Panc1 (cell line): Measurements from ENCODE around the gene IL13. TPM values are rescaled to one million over a fixed set of nuclear protein-coding genes. Genes with fewer than 3 reads are reported as not detected.

ENCODE experiments used
- ATAC-seq: fragments of 200-7000 bp; cut with Tn5 transposase; 2 replicates; pipeline ENCODE4 v1.9.1; 2020; ENCODE audit warnings: mild to moderate bottlenecking, moderate library complexity
- BruUV-seq: library from RNA; stranded (reverse); fragments of 400-500 nt; replicated peaks from 2 replicates; lab custom pipeline; 2021; lab: Mats Ljungman, UMichigan
- CTCF ChIA-PET: fragments of 300-600 bp; sonication (Branson Sonifier 250); formaldehyde crosslinking; loops from one replicate; lab custom pipeline; 2022; ENCODE audit warnings: antibody characterized with exemption; lab: Charles Lee
- POLR2A ChIA-PET: fragments of 300-600 bp; sonication (Branson Sonifier 250); formaldehyde crosslinking; loops from one replicate; lab custom pipeline; 2022; ENCODE audit warnings: antibody characterized with exemption; lab: Charles Lee
- DNase-seq: peaks from one replicate; pipeline ENCODE4 v3.0.0-alpha.2; 2010; ENCODE audit warnings: low read depth, low spot score
- H3K27ac ChIP-seq: 2 replicates; pipeline ENCODE4 v1.5.1; 2011; ENCODE audit warnings: mild to moderate bottlenecking, low read length, inconsistent platforms
- H3K27me3 ChIP-seq: fragments of 200-500 bp; sonication (Bioruptor generic); 2 replicates; pipeline ENCODE4 v1.6.0; 2014; ENCODE audit warnings: low read length, inconsistent platforms; ENCODE audit not compliant: control insufficient read depth, insufficient read depth
- H3K36me3 ChIP-seq: fragments of 200-500 bp; sonication (Bioruptor generic); 2 replicates; pipeline ENCODE4 v1.5.1; 2014; ENCODE audit warnings: inconsistent platforms, mild to moderate bottlenecking, low read length, moderate library complexity; ENCODE audit not compliant: control insufficient read depth, insufficient read depth
- H3K4me1 ChIP-seq: 2 replicates; pipeline ENCODE4 v1.5.1; 2011; ENCODE audit warnings: inconsistent platforms, mild to moderate bottlenecking, low read length, moderate library complexity; ENCODE audit not compliant: control insufficient read depth, insufficient read depth
- H3K4me3 ChIP-seq, 2 experiments: 2 replicates each; pipeline ENCODE4 v1.5.1; 2011 to 2012; ENCODE audit warnings: low read depth in 2 of 2, low read length in 2 of 2, mild to moderate bottlenecking in 2 of 2, inconsistent platforms in 1 of 2, moderate library complexity in 1 of 2
- H3K9me3 ChIP-seq: fragments of 200-500 bp; sonication (Bioruptor generic); 2 replicates; pipeline ENCODE4 v1.5.1; 2014; ENCODE audit warnings: low read depth, mild to moderate bottlenecking, inconsistent platforms, low read length, moderate library complexity; ENCODE audit not compliant: control insufficient read depth, insufficient read depth
- POLR2AphosphoS5 ChIP-seq: IDR thresholded peaks from 2 replicates; pipeline ENCODE4 v1.6.1; 2012; ENCODE audit warnings: mild to moderate bottlenecking, low read depth, low read length, moderate library complexity
- SIN3A ChIP-seq: IDR thresholded peaks from 2 replicates; pipeline ENCODE4 v1.6.1; 2012; ENCODE audit warnings: low read depth, mild to moderate bottlenecking, low read length, moderate library complexity, borderline replicate concordance; ENCODE audit not compliant: insufficient read depth
- TCF7L2 ChIP-seq: IDR thresholded peaks from 2 replicates; pipeline ENCODE4 v1.6.1; 2011; ENCODE audit warnings: mild to moderate bottlenecking, low read depth, low read length, inconsistent platforms
- in situ Hi-C: cut with HindIII; loops from 2 replicates; pipeline ENCODE4 v1.10.0; 2016; ENCODE audit warnings: low sequenced_read_pairs, low pct_unique_long_range_greater_than_20kb
- intact Hi-C: fragments of 100-400 bp; cut with micrococcal nuclease; formaldehyde crosslinking; loops from one replicate; pipeline ENCODE4 v1.10.0; 2022; ENCODE audit not compliant: unreplicated experiment
- total RNA-seq: library from RNA; stranded (reverse); gene quantifications from one replicate; pipeline ENCODE4 v1.2.1, GENCODE V29; 2021; ENCODE audit not compliant: unreplicated experiment
- TF ChIP-seq, protein P1 (sequence below), 2 experiments: IDR thresholded peaks; 2 replicates each; pipeline ENCODE4 v1.6.1; 2011 to 2012; ENCODE audit warnings: low read depth in 2 of 2, control low read depth in 1 of 2, low read length in 1 of 2, mild to moderate bottlenecking in 1 of 2, moderate library complexity in 1 of 2; ENCODE audit not compliant: insufficient read depth in 1 of 2
- TF ChIP-seq, protein P2 (sequence below): fragments of 450-650 bp; IDR thresholded peaks from 2 replicates; pipeline ENCODE4 v1.5.1; 2017; ENCODE audit warnings: mild to moderate bottlenecking

The IL13 gene
- total RNA-seq, 1 experiment from 2014 or later = not detected

DNA sequence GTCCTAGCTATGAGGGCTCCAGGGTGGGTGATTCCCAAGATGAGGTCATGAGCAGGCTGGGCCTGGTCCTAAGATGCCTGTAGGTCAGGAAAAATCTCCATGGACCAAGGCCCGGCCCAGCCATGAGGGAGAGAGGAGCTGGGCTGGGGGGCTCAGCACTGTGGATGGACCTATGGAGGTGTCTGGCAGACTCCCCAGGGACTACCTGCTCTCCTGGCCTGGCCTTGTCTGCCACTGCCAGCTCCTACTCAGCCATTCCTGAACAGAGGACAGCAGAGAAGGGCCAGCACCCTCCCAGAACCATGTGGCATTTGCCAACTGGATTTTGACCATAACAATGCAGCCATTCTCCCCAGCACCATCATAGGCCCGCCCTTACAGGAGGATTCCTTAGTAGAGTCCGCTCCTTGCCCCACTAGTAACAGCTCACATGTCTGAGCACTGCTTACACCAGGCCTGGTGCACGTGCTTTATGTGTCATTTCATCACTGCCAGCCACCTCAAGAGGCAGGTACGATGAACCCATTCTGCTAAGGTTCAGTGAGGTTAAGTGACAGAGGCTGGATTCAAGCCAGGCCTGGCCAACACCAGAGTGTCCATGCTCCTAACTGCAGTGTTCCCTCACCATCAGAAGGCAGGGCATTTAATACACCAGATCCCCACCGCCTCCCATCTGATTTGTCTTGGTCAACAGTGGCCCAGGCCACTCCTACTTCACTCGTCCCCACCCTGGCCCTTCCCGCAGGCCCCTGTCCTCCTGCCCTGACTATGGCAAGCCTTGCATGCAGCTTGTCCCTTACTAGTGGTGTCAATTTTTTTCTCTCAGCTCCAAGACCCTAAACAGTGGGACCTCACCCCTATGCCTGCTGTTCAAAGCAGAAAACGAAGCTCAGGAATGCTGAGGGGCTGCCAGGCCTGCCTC is 669 bp downstream of the IL13 start:
- ATAC-seq = no peak
- DNase-seq = no peak
- Histone ChIP-seq H3K27ac (no peak overlapping the region), H3K9me3 (no peaks in the 10 kb centered on the region), H3K36me3 (no peaks in the 10 kb centered on the region), H3K27me3 (no peaks in the 10 kb centered on the region), H3K4me3 (no peak overlapping the region), H3K4me1 (no peaks in the 10 kb centered on the region)
- CTCF ChIA-PET = interaction anchor here (0.6 kb wide), 1 partner anchor 364 kb away, joined by 4 read pairs; no protein-coding TSS in a partner anchor
- no TSS peak for BruUV-seq
- TF ChIP-seq TCF7L2 (no peak), POLR2AphosphoS5 (no peak), SIN3A (no peak)
- TF ChIP-seq, protein P1, sequence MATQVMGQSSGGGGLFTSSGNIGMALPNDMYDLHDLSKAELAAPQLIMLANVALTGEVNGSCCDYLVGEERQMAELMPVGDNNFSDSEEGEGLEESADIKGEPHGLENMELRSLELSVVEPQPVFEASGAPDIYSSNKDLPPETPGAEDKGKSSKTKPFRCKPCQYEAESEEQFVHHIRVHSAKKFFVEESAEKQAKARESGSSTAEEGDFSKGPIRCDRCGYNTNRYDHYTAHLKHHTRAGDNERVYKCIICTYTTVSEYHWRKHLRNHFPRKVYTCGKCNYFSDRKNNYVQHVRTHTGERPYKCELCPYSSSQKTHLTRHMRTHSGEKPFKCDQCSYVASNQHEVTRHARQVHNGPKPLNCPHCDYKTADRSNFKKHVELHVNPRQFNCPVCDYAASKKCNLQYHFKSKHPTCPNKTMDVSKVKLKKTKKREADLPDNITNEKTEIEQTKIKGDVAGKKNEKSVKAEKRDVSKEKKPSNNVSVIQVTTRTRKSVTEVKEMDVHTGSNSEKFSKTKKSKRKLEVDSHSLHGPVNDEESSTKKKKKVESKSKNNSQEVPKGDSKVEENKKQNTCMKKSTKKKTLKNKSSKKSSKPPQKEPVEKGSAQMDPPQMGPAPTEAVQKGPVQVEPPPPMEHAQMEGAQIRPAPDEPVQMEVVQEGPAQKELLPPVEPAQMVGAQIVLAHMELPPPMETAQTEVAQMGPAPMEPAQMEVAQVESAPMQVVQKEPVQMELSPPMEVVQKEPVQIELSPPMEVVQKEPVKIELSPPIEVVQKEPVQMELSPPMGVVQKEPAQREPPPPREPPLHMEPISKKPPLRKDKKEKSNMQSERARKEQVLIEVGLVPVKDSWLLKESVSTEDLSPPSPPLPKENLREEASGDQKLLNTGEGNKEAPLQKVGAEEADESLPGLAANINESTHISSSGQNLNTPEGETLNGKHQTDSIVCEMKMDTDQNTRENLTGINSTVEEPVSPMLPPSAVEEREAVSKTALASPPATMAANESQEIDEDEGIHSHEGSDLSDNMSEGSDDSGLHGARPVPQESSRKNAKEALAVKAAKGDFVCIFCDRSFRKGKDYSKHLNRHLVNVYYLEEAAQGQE (IDR thresholded peaks at IDR 0.05; ENCODE audit: insufficient read depth in 1 of 2, low read depth in 2 of 2, low read length in 1 of 2) = no peak
- TF ChIP-seq, protein P2, sequence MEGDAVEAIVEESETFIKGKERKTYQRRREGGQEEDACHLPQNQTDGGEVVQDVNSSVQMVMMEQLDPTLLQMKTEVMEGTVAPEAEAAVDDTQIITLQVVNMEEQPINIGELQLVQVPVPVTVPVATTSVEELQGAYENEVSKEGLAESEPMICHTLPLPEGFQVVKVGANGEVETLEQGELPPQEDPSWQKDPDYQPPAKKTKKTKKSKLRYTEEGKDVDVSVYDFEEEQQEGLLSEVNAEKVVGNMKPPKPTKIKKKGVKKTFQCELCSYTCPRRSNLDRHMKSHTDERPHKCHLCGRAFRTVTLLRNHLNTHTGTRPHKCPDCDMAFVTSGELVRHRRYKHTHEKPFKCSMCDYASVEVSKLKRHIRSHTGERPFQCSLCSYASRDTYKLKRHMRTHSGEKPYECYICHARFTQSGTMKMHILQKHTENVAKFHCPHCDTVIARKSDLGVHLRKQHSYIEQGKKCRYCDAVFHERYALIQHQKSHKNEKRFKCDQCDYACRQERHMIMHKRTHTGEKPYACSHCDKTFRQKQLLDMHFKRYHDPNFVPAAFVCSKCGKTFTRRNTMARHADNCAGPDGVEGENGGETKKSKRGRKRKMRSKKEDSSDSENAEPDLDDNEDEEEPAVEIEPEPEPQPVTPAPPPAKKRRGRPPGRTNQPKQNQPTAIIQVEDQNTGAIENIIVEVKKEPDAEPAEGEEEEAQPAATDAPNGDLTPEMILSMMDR = no peak
- intact Hi-C loops = no loop called here
- in situ Hi-C loops = no loop called here
- POLR2A ChIA-PET = no interaction called here

DNA sequence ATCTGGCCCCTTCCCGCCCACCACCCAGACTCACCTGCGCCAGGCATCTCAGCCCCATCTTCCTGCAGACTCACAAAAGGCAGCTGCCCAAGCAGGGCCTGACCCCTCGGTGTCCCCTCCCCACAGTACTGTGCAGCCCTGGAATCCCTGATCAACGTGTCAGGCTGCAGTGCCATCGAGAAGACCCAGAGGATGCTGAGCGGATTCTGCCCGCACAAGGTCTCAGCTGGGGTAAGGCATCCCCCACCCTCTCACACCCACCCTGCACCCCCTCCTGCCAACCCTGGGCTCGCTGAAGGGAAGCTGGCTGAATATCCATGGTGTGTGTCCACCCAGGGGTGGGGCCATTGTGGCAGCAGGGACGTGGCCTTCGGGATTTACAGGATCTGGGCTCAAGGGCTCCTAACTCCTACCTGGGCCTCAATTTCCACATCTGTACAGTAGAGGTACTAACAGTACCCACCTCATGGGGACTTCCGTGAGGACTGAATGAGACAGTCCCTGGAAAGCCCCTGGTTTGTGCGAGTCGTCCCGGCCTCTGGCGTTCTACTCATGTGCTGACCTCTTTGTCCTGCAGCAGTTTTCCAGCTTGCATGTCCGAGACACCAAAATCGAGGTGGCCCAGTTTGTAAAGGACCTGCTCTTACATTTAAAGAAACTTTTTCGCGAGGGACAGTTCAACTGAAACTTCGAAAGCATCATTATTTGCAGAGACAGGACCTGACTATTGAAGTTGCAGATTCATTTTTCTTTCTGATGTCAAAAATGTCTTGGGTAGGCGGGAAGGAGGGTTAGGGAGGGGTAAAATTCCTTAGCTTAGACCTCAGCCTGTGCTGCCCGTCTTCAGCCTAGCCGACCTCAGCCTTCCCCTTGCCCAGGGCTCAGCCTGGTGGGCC is 1.9 kb downstream of the IL13 start:
- POLR2A ChIA-PET = no interaction called here
- in situ Hi-C loops = no loop called here
- no peaks in the 10 kb centered on the region for H3K27me3 ChIP-seq
- CTCF ChIA-PET = no interaction called here
- no peak overlapping the region for H3K27ac ChIP-seq
- no peaks in the 10 kb centered on the region for H3K4me1 ChIP-seq
- intact Hi-C loops = no loop called here
- DNase-seq (no peak), ATAC-seq (no peak)
- no peak overlapping the region for H3K4me3 ChIP-seq
- TF ChIP-seq, protein P2 = no peak
- TF ChIP-seq TCF7L2 = no peak
- TF ChIP-seq, protein P1 (IDR thresholded peaks at IDR 0.05; ENCODE audit: insufficient read depth in 1 of 2, low read depth in 2 of 2, low read length in 1 of 2) = no peak
- no peak for TF ChIP-seq POLR2AphosphoS5
- TF ChIP-seq SIN3A = no peak
- BruUV-seq = no TSS peak
- no peaks in the 10 kb centered on the region for H3K9me3 ChIP-seq
- H3K36me3 ChIP-seq = no peaks in the 10 kb centered on the region
